HL-60 (cell line): Measurements from ENCODE around the gene HUS1B.

ENCODE experiments used
- DNase-seq, 2 experiments: peaks; one replicate each; pipeline ENCODE4 v3.0.0-alpha.2; 2010 to 2020; ENCODE audit warnings: low read depth in 1 of 2, low spot score in 1 of 2
- H3K27ac ChIP-seq: fragments of 250-450 bp; sonication (Bioruptor Pico); replicated peaks from 2 replicates; pipeline ENCODE4 v1.5.1; 2020; ENCODE audit warnings: mild to moderate bottlenecking, moderate library complexity
- H3K27me3 ChIP-seq: fragments of 250-450 bp; sonication (Bioruptor Pico); 2 replicates; pipeline ENCODE4 v1.5.1; 2021; ENCODE audit warnings: mild to moderate bottlenecking, moderate library complexity; ENCODE audit not compliant: insufficient read depth, poor library complexity, severe bottlenecking
- H3K4me3 ChIP-seq: replicated peaks from 2 replicates; pipeline ENCODE4 v1.5.1; 2011; ENCODE audit warnings: mild to moderate bottlenecking, control low read depth, low read length; ENCODE audit not compliant: insufficient read depth
- CTCF ChIP-seq: IDR thresholded peaks from one replicate; pipeline ENCODE4 v1.5.1; 2011; ENCODE audit warnings: low read length, control low read depth, inconsistent platforms; ENCODE audit not compliant: insufficient read depth
- GABPA ChIP-seq: IDR thresholded peaks from 2 replicates; pipeline ENCODE4 v1.6.1; 2012; ENCODE audit warnings: low read depth
- POLR2AphosphoS5 ChIP-seq: IDR thresholded peaks from 2 replicates; pipeline ENCODE4 v1.6.1; 2012; ENCODE audit warnings: low read depth
- SPI1 ChIP-seq: IDR thresholded peaks from 2 replicates; pipeline ENCODE4 v1.6.1; 2012; ENCODE audit warnings: low read depth, mild to moderate bottlenecking, borderline replicate concordance
- TF ChIP-seq, protein P1 (sequence below): IDR thresholded peaks from 2 replicates; pipeline ENCODE4 v1.6.1; 2012; ENCODE audit warnings: low read depth; ENCODE audit not compliant: insufficient replicate concordance

Gene HUS1B

DNA sequence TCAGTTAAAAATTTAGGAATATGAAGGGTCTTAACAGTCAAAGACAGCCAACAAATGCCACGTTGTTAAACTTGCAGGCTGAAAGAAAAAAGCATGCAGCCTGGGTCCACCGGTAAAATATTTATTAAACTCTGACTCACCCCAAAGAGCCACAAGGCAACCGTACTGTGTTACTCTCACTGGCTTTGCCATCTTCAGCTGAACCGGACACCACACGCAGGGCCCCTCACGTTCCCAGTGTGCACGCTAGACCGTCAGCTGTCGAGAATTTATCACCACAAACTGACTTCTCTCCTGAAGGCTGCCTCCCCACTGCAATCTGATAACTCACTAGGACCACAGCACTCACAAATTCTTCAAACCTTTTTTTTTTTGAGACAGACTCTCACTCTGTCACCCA is 30.7 kb downstream of the HUS1B start:
- TF ChIP-seq, protein P1, sequence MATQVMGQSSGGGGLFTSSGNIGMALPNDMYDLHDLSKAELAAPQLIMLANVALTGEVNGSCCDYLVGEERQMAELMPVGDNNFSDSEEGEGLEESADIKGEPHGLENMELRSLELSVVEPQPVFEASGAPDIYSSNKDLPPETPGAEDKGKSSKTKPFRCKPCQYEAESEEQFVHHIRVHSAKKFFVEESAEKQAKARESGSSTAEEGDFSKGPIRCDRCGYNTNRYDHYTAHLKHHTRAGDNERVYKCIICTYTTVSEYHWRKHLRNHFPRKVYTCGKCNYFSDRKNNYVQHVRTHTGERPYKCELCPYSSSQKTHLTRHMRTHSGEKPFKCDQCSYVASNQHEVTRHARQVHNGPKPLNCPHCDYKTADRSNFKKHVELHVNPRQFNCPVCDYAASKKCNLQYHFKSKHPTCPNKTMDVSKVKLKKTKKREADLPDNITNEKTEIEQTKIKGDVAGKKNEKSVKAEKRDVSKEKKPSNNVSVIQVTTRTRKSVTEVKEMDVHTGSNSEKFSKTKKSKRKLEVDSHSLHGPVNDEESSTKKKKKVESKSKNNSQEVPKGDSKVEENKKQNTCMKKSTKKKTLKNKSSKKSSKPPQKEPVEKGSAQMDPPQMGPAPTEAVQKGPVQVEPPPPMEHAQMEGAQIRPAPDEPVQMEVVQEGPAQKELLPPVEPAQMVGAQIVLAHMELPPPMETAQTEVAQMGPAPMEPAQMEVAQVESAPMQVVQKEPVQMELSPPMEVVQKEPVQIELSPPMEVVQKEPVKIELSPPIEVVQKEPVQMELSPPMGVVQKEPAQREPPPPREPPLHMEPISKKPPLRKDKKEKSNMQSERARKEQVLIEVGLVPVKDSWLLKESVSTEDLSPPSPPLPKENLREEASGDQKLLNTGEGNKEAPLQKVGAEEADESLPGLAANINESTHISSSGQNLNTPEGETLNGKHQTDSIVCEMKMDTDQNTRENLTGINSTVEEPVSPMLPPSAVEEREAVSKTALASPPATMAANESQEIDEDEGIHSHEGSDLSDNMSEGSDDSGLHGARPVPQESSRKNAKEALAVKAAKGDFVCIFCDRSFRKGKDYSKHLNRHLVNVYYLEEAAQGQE, result no peak
- TF ChIP-seq GABPA (no peak), POLR2AphosphoS5 (no peak), SPI1 (no peak), CTCF (no peak)
- H3K4me3 ChIP-seq, result no peak overlapping the region
- no peaks in the 10 kb centered on the region for H3K27me3 ChIP-seq
- no peak for DNase-seq
- no peak overlapping the region for H3K27ac ChIP-seq

- H3K4me3 ChIP-seq, result no peak overlapping the region
- DNase-seq, result no peak
- TF ChIP-seq SPI1, result no peak
- no peak for TF ChIP-seq POLR2AphosphoS5
- H3K27me3 ChIP-seq, result no peaks in the 10 kb centered on the region
- H3K27ac ChIP-seq, result no peak overlapping the region
These were observed 31.9 kb downstream of the HUS1B start for GRCh38 chr6:624979-625378.

DNA sequence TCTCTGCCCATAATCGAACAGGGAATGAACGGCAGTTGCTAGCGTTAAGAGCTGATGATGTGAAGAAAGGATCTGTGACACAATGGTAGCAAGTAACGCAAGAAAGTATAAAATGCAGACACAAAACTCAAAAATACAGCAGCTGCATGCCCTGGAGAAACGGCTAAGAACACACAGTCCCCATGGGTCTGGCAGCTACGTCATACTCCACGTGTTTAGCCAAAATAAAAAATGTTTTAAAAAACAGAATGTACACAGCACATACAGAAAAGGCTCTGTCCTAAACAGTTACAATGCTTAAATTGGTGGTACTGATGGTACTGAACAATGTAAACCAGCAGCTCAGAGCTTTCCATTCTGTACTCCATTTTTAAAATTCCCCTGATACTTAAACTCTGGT is 34.4 kb downstream of the HUS1B start:
- DNase-seq, result no peak
- H3K27ac ChIP-seq, result no peak overlapping the region
- no peaks in the 10 kb centered on the region for H3K27me3 ChIP-seq
- no peak overlapping the region for H3K4me3 ChIP-seq
- no peak for TF ChIP-seq POLR2AphosphoS5
- TF ChIP-seq CTCF, result no peak
- no peak for TF ChIP-seq GABPA
- TF ChIP-seq, protein P1, result no peak
- TF ChIP-seq SPI1, result no peak

DNA sequence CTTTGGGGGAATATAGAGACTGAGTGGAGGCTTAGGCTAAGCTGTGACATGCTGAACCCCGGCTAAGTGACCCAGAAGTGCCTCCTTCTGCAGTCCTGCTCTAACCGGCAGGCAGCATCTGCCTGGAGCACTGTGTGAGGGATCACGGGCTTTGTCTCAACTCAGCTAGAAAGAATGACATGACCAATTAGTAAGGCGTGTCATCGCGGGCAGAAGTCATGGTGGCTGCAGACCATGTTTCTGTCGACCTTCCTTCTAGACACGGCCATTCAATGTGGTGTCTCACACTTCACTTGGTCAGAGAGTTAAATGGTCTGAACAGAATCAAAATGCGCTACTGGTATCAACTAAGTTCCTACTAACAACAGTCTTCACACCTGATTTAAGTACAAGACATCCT is 35.0 kb downstream of the HUS1B start:
- no peak overlapping the region for H3K27ac ChIP-seq
- H3K27me3 ChIP-seq, result no peaks in the 10 kb centered on the region
- DNase-seq, result no peak
- no peak overlapping the region for H3K4me3 ChIP-seq
- no peak for TF ChIP-seq GABPA
- no peak for TF ChIP-seq CTCF
- no peak for TF ChIP-seq SPI1
- TF ChIP-seq POLR2AphosphoS5, result no peak
- TF ChIP-seq, protein P1, result no peak
